Naive B cell (primary cell): ENCODE measurements around the gene ITK. TPM values are rescaled to one million over a fixed set of nuclear protein-coding genes. Genes with fewer than 3 reads are reported as not detected.
A peak's percentile ranks its signal among the peaks of the same experiment; 100 is the strongest.

Source experiments
- ATAC-seq, 2 donors: fragments of 150-1000 bp; cut with Tn5 transposase; 2 replicates each; pipeline ENCODE4 v1.10.0; 2021; ENCODE audit warnings: low read depth in 2 of 2, mild to moderate bottlenecking in 2 of 2, moderate library complexity in 2 of 2
- DNase-seq: peaks from one replicate; pipeline ENCODE4 v3.0.0; 2022
- H3K27ac Mint-ChIP-seq, 6 donors: one replicate each; pipeline ENCODE4 v1.8.0; 2020 to 2022; ENCODE audit warnings: mild to moderate bottlenecking in 6 of 6, mixed read lengths in 6 of 6, moderate library complexity in 5 of 6, inconsistent platforms in 2 of 6
- H3K27me3 Mint-ChIP-seq, 3 donors: one replicate each; pipeline ENCODE4 v1.8.0; 2021 to 2022; ENCODE audit warnings: mixed read lengths in 3 of 3, mild to moderate bottlenecking in 1 of 3
- H3K36me3 Mint-ChIP-seq, 2 donors: one replicate each; pipeline ENCODE4 v1.8.0; 2020 to 2022; ENCODE audit warnings: mixed read lengths in 2 of 2, inconsistent platforms in 1 of 2, mild to moderate bottlenecking in 1 of 2
- H3K4me1 Mint-ChIP-seq, 3 donors: one replicate each; pipeline ENCODE4 v1.8.0; 2020 to 2022; ENCODE audit warnings: mixed read lengths in 3 of 3, inconsistent platforms in 1 of 3, mild to moderate bottlenecking in 1 of 3, moderate library complexity in 1 of 3
- H3K4me3 Mint-ChIP-seq, 8 donors: one replicate each; pipeline ENCODE4 v1.8.0; 2020 to 2022; ENCODE audit warnings: mild to moderate bottlenecking in 8 of 8, mixed read lengths in 8 of 8, moderate library complexity in 8 of 8, inconsistent platforms in 2 of 8
- H3K9me3 Mint-ChIP-seq, 7 donors: one replicate each; pipeline ENCODE4 v1.8.0; 2020 to 2022; ENCODE audit warnings: mixed read lengths in 7 of 7, mild to moderate bottlenecking in 5 of 7, inconsistent platforms in 2 of 7, moderate library complexity in 1 of 7
- polyA plus RNA-seq, 6 donors: library from polyadenylated mRNA; unstranded; fragments of 300-500 nt; fragmentation: Illumina TruSeq; gene quantifications; one replicate each; pipeline ENCODE4 v1.2.3, GENCODE V29; 2021; ENCODE audit warnings: low read depth in 6 of 6

Gene ITK
- polyA plus RNA-seq, 6 donors from 2014 or later: 0.35 to 1.4 (median 0.45) TPM

DNA sequence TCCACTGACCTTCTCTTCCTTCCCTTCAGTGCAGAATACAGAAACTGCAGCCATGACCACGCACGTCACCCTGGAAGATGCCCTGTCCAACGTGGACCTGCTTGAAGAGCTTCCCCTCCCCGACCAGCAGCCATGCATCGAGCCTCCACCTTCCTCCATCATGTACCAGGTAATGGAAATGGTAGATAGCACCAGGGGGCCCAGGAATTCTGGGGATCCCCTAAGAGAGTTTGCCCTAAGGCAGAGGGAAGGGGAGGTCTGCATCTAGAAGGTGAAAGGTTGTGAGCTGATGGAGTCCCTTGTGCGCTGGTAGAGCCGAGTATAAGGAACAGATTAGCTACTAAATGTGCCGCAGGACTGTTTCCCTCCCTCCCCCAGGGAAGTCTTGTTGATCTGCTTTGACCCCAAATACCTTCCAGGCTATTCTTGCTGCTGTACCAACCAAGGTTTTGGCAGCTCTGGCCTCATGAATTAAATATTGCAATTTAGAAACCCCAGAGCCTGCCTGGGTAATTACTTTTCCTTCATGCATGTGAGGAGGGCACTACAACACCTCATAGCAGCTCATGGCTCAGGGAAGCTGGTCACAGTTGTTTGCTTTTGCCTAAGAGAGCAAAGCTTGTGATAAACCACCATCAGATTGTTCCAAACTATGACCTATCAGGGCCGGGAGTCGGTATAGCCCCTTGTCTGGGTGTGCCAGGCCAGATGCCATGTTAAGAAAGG lies 104.8 kb downstream of the ITK start:
- DNase-seq (no peak), ATAC-seq (no peak)
- peaks cover 0 to 2% (median under 1%) of the 10 kb centered on the region in 7 donors for H3K9me3 Mint-ChIP-seq
- H3K36me3 Mint-ChIP-seq: peaks cover 21 to 32% of the 10 kb centered on the region in 2 donors
- H3K27ac Mint-ChIP-seq: peak overlapping the region in 4 of 6 donors; percentile 15 to 86 (median 58)
- H3K4me3 Mint-ChIP-seq: peak overlapping the region in 1 of 8 donors; percentile 5
- no peaks in the 10 kb centered on the region for H3K27me3 Mint-ChIP-seq
- H3K4me1 Mint-ChIP-seq: peaks cover 37 to 55% (median 52%) of the 10 kb centered on the region in 3 donors

DNA sequence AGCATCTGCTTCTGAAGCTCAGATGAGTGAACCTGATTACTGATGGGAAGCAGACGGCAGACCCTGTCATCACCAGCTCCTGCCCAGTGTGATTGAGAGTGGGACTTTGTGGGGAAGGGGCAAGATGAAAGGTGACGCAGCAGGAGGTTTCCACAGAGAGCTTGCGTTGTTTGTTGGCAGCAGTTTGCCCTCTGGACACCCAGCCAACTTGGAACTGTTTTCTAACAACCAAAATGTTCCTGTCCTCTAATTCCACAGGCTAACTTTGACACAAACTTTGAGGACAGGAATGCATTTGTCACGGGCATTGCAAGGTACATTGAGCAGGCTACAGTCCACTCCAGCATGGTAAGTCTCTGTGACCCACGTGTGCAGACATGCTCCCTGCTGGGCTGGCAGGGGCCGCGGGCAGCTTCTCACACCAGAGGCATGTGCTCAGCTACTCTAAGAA lies 106.1 kb downstream of the ITK start:
- Mint-ChIP-seq H3K36me3 (peaks cover 34 to 42% of the 10 kb centered on the region in 2 donors), H3K4me1 (peaks cover 35 to 56% (median 54%) of the 10 kb centered on the region in 3 donors), H3K27ac (peak overlapping the region in 2 of 6 donors; percentile 36 to 38), H3K9me3 (peaks cover 0 to 12% (median 5%) of the 10 kb centered on the region in 7 donors), H3K4me3 (no peak overlapping the region), H3K27me3 (no peaks in the 10 kb centered on the region)
- no peak for DNase-seq
- no peak for ATAC-seq

DNA sequence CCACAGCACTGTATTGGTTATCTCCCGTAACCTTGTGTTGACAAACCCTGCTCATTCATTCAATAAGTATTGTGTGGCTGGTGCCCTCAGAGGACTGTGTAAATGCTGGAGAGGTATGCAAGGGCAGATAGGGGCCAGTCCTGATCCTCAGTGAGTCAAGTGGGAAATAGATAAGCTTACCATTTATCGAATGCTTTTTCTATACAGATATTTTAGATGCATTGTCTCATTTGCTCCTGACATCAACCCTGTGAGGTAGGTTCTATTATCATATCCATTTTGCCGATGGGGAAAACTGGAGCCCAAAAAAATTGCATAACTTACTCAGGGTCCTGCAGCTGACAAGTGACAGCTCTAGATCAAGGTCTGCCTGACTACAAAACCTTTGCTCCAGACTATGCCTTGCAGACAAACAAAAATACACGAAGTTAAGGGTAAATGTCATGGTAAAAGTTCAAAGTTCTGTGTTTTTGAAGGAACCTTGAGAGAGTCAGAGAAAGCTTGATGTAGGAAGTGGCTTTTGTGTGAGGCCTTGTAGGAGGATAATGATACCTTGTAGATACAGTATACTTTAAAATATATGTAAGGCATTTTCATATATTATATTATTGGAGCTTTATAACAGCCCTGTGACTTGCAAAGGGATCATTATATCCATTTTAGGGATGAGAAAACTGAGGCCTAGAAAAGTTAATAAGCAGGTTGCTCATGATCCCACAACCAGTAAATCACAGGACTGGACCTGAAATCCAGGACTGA lies 107.9 kb downstream of the ITK start:
- H3K36me3 Mint-ChIP-seq: peaks cover 35 to 37% of the 10 kb centered on the region in 2 donors
- peak overlapping the region in 4 of 6 donors; percentile 60 to 87 (median 80) for H3K27ac Mint-ChIP-seq
- ATAC-seq: no peak
- no peak overlapping the region for H3K4me3 Mint-ChIP-seq
- no peak for DNase-seq
- no peaks in the 10 kb centered on the region for H3K27me3 Mint-ChIP-seq
- H3K9me3 Mint-ChIP-seq: peaks cover 0 to 12% (median 5%) of the 10 kb centered on the region in 7 donors
- H3K4me1 Mint-ChIP-seq: peaks cover 21 to 40% (median 38%) of the 10 kb centered on the region in 3 donors

DNA sequence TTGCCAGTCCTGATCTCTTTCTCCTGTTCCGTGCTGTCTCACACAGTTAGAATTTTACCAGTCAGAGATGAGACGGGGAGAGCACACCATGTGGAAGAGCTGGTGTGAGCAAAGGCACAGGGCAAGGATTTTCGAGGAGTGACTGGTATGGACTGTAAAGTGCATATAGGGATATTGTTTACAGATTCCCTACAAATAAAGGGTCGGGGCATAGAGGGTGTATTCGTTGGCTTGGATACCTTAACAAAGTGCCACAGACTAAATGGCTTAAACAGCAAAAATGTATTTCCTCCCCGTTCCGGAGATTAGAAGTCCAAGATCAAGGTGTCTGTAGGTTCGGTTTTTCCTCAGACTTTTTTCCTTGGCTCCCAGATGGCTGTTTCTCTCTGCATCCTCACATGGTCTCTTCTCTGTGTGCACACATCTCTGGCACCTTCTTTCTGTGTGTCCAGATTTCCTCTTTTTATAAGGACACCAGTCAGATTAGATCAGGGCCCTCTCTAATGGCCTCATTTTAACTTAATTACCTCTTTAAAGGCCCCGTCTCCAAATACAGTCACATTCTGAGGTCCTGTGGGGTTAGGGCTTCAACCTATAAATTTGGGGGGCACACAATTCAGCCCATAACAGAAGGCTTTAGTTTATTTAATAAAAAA lies 108.7 kb downstream of the ITK start:
- peaks cover 0 to 12% (median 5%) of the 10 kb centered on the region in 7 donors for H3K9me3 Mint-ChIP-seq
- peak overlapping the region in 4 of 6 donors; percentile 63 to 87 (median 81) for H3K27ac Mint-ChIP-seq
- H3K4me1 Mint-ChIP-seq: peaks cover 16 to 36% (median 31%) of the 10 kb centered on the region in 3 donors
- H3K4me3 Mint-ChIP-seq: no peak overlapping the region
- DNase-seq: no peak
- ATAC-seq: no peak
- no peaks in the 10 kb centered on the region for H3K27me3 Mint-ChIP-seq
- H3K36me3 Mint-ChIP-seq: peaks cover 36 to 37% of the 10 kb centered on the region in 2 donors

DNA sequence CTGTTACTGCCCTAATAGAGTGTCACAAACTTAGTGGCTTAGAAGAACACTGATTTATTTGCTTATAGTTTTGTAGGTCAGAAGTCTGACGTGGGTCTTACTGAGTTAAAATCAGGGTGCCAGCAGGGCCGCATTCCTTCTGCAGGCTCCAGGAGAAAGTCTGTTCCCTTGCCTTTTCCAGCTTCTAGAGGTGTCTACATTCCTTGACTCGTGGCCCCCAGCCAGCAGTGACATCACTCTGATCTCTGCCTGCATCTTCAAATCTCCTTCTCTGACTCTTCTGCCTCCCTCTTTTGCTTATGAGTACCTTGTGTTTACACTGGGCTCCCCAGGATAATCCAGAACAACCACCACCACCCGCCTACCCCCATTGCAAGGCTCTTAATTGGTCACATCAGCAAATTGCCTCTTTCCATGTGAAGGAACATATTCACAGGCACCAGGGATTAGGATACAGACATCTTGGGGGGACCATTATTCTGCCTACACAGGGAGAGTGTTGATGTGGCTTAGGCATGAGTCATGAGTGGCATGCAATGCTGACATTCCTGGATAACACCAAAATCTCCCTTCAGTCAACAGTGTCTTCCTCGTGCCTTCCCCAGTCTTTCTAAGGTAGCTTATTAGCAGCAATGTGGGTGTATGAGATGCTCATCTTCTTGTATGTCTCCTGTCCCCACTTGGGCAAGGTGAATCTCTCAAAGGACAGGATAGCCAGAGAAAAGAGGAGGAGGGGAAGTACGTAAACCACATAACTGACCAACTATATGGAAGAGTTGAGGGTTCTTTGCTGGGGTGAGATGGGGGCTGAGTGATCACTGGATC lies 109.7 kb downstream of the ITK start:
- DNase-seq (no peak), ATAC-seq (no peak)
- Mint-ChIP-seq H3K4me1 (peaks cover 19 to 34% (median 26%) of the 10 kb centered on the region in 3 donors), H3K27ac (peak overlapping the region; percentile 77 to 98 (median 92)), H3K4me3 (no peak overlapping the region), H3K27me3 (no peaks in the 10 kb centered on the region), H3K9me3 (peaks cover 0 to 12% (median 5%) of the 10 kb centered on the region in 7 donors), H3K36me3 (peaks cover 39 to 43% of the 10 kb centered on the region in 2 donors)

DNA sequence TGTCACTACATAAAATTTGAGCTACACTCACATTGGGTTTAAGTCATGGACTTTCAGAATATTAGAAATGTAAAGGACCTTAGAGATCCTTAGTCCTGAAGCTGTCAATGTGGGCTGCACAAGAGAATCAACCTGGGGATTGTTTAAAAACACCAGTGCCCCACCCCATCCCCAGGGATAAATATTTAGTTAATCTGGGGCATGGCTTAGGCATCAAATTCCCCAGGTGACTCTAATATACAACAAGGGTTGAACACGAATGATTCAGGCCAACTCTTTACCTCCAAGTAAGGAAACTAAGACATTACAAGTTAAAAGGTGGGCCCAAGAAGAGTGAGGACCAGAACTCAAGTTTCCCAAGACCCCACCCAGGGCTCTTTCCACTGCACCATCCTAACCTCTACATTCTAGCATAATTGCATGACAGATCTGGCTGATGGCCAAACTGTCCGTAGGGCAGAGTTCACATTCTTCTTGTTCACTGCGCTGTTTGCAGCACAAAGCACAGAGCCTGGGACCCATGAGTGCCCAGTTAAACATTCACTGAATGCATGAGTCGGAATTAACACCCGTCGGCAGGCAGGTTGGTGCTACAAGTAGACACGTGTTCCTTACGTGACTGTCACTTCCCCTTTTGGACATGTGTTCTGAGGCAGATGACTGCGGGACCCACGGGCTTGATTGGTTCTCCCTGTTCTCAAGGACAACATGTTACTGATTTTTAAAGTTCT lies 110.5 kb downstream of the ITK start:
- peak; percentile 98 for ATAC-seq
- DNase-seq: peak; percentile 78
- peak overlapping the region; percentile 77 to 98 (median 96) for H3K27ac Mint-ChIP-seq

DNA sequence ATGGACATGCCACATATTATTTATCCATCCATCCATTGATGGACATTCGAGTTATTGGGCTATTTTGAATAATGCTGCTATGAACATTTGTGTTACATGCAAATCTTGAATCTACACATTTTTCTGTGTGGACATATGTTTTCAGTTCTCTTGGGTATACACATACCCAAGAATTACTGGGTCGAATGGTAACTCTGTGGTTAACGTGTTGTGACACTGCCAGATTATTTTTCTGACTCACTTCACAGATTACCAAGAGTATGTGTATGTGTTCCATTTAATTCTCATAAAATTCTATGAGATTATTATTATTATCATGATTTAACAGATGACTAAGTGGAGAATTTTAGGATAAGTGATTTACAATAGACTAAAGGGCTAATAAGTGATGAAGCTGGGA lies 112.0 kb downstream of the ITK start:
- Mint-ChIP-seq H3K36me3 (peaks cover 49 to 59% of the 10 kb centered on the region in 2 donors), H3K9me3 (peaks cover 0 to 12% (median 5%) of the 10 kb centered on the region in 7 donors), H3K27ac (peak overlapping the region in 5 of 6 donors; percentile 42 to 67 (median 54)), H3K4me1 (peaks cover 24 to 37% (median 33%) of the 10 kb centered on the region in 3 donors), H3K27me3 (no peaks in the 10 kb centered on the region), H3K4me3 (no peak overlapping the region)
- DNase-seq (no peak), ATAC-seq (no peak)

More for the DNA sequence above, 110.5 kb downstream of the ITK start:
- Mint-ChIP-seq H3K4me3 (peak overlapping the region in 5 of 8 donors; percentile 6 to 65 (median 53)), H3K4me1 (peaks cover 24 to 37% (median 33%) of the 10 kb centered on the region in 3 donors), H3K36me3 (peaks cover 47 to 48% of the 10 kb centered on the region in 2 donors), H3K9me3 (peaks cover 0 to 12% (median 5%) of the 10 kb centered on the region in 7 donors), H3K27me3 (no peaks in the 10 kb centered on the region)

DNA sequence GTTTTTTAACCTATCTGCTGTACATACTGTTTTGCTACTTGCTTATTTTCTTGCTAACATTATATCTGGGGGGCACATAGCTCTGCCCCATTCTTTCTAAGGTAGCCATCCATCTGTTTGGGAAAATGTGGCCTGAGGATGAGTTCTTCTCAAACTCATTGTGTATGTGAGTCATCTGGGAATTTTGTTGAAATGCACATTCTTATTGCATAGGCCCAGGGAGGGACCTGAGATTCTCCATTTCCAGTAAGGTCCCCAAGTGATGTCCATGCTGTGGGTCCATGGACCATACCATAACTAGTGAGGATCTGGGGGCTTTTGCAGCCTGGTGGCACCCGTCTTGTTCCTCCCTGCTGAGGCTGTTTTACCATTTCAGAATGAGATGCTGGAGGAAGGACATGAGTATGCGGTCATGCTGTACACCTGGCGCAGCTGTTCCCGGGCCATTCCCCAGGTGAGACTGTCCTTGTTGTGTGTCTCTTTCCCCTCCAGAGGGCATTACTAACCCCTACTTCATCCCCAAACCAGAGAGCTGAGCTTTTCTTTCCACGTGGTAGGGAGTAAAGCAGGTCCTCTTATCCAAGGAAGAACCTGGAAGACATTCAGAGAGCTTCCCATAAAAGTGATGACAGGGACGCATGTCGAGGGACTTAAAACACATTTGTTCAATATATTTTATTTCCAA lies 113.9 kb downstream of the ITK start:
- Mint-ChIP-seq H3K4me1 (peaks cover 28 to 40% (median 39%) of the 10 kb centered on the region in 3 donors), H3K27me3 (no peaks in the 10 kb centered on the region), H3K36me3 (peaks cover 46 to 57% of the 10 kb centered on the region in 2 donors), H3K4me3 (peak overlapping the region in 1 of 8 donors; percentile 47), H3K27ac (peak overlapping the region; percentile 28 to 90 (median 86)), H3K9me3 (peaks cover 0 to 12% (median 5%) of the 10 kb centered on the region in 7 donors)
- no peak for ATAC-seq
- DNase-seq: no peak

DNA sequence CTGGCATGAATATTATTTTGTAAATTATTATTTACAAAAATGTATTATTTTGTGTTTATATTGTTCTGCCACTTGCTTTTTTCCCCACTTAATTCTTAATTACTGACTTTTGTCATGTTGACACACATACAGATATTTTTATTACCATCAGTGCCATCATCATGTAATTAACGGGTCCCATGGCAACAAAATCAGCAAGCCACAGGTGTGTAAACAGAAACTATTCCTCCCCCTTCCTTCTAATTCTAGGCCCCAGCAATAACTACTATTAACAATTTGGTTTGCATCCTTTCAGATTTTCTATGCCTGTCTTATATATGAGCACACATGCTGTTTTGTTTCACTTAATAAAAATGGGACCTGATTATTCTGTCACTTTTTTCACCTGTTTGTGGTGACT lies 114.6 kb downstream of the ITK start:
- Mint-ChIP-seq H3K27me3 (no peaks in the 10 kb centered on the region), H3K4me3 (no peak overlapping the region), H3K36me3 (peaks cover 40 to 57% of the 10 kb centered on the region in 2 donors), H3K27ac (peak overlapping the region in 5 of 6 donors; percentile 67 to 91 (median 85)), H3K4me1 (peaks cover 27 to 38% (median 32%) of the 10 kb centered on the region in 3 donors), H3K9me3 (peaks cover 0 to 12% (median 3%) of the 10 kb centered on the region in 7 donors)
- ATAC-seq (peak; percentile 8 to 19), DNase-seq (no peak)

DNA sequence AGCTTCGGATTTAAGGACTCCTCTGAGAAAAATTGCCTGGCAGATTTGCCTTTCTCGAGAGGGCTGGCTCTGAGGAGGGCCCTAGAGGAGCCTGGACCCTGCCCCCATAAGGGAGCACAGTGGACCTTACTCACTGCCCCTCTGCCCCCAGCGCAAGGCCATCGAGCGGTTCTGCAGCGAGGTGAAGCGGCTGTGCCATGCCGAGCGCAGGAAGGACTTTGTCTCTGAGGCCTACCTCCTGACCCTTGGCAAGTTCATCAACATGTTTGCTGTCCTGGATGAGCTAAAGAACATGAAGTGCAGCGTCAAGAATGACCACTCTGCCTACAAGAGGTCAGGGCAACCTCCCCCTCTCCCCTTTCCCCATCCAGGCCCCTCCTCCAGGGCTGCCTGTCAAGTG lies 119.9 kb downstream of the ITK start:
- Mint-ChIP-seq H3K4me1 (peaks cover 9 to 11% (median 10%) of the 10 kb centered on the region in 3 donors), H3K4me3 (no peak overlapping the region), H3K9me3 (no peaks in the 10 kb centered on the region), H3K27me3 (no peaks in the 10 kb centered on the region), H3K36me3 (peaks cover 24 to 54% of the 10 kb centered on the region in 2 donors), H3K27ac (peak overlapping the region in 5 of 6 donors; percentile 20 to 85 (median 72))
- ATAC-seq (no peak), DNase-seq (no peak)

DNA sequence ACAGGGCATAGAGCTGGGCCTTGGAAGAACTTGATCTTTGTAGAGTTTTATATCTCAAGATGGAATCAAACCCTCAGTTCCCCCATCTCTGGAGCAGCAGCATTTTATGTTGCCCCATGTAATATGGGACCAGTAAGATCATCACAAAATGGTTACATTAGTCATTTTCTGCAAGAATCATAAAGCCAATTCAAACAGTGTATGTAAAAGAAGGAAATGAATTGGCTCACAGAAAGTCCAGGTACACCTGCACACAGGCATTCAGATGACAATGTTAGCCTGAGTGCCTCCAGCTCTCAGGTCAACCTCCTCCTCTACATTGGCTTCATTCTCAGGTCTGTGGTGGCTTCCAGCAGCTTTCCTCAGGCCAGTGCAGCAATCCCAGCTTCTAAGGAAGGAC lies 120.4 kb downstream of the ITK start:
- H3K36me3 Mint-ChIP-seq: peaks cover 21 to 54% of the 10 kb centered on the region in 2 donors
- peak overlapping the region; percentile 20 to 83 (median 53) for H3K27ac Mint-ChIP-seq
- peaks cover 9 to 11% (median 10%) of the 10 kb centered on the region in 3 donors for H3K4me1 Mint-ChIP-seq
- no peak for ATAC-seq
- no peaks in the 10 kb centered on the region for H3K9me3 Mint-ChIP-seq
- no peak overlapping the region for H3K4me3 Mint-ChIP-seq
- DNase-seq: no peak
- no peaks in the 10 kb centered on the region for H3K27me3 Mint-ChIP-seq
